GM12878 (cell line): ENCODE measurements around the gene ZNF311. TPM values are rescaled to one million over a fixed set of nuclear protein-coding genes. Genes with fewer than 3 reads are reported as not detected.

Source experiments
- ATAC-seq: fragments of 200-7000 bp; cut with Tn5 transposase; 3 replicates; pipeline ENCODE4 v1.9.1; 2020; ENCODE audit warnings: mild to moderate bottlenecking, moderate library complexity
- BruUV-seq: library from RNA; stranded (reverse); fragments of 400-500 nt; replicated peaks from 2 replicates; lab custom pipeline; 2021; lab: Mats Ljungman, UMichigan
- CTCF ChIA-PET: fragments of 300-600 bp; sonication (Branson Sonifier 250); formaldehyde crosslinking; extraction: SDS; loops from one replicate; lab custom pipeline; 2021; ENCODE audit warnings: inconsistent platforms; lab: Yijun Ruan, JAX
- POLR2A ChIA-PET: fragments of 350-600 bp; formaldehyde crosslinking; extraction: SDS; loops from one replicate; lab custom pipeline; 2021; ENCODE audit warnings: inconsistent platforms; lab: Charles Lee
- RAD21 ChIA-PET: fragments of 300-600 bp; sonication (Branson Sonifier 250); formaldehyde crosslinking; loops from one replicate; lab custom pipeline; 2023; ENCODE audit warnings: antibody characterized with exemption; ENCODE audit not compliant: unreplicated experiment; lab: Charles Lee
- SMC1A ChIA-PET: fragments of 300-600 bp; sonication (Branson Sonifier 250); formaldehyde crosslinking; loops from one replicate; lab custom pipeline; 2023; ENCODE audit not compliant: unreplicated experiment, uncharacterized antibody; lab: Charles Lee
- DNase-seq: peaks from one replicate; pipeline ENCODE4 v3.0.0-alpha.2; 2011; ENCODE audit warnings: low read depth, low spot score
- FAIRE-seq: peaks from 3 replicates; lab custom pipeline; 2011; peaks lifted over from hg19 to GRCh38; lab: Jason Lieb, UNC
- H2AFZ ChIP-seq: 2 replicates; pipeline ENCODE4 v1.6.0; 2011; ENCODE audit warnings: low read depth, low read length, control low read depth; ENCODE audit not compliant: control insufficient read depth
- H3K27ac ChIP-seq: 2 replicates; pipeline ENCODE4 v1.5.1; 2011; ENCODE audit warnings: control low read depth; ENCODE audit not compliant: control insufficient read depth, insufficient read depth
- H3K27me3 ChIP-seq, 2 experiments: replicated peaks in 1 of 2; 2 replicates each; pipeline versions ENCODE4 v1.6.0 to v1.6.1; 2011; ENCODE audit warnings: low read length in 1 of 2; ENCODE audit not compliant: control insufficient read depth in 2 of 2, insufficient read depth in 2 of 2
- H3K36me3 ChIP-seq, 2 experiments: 2 replicates each; pipeline ENCODE4 v1.5.1; 2011; ENCODE audit warnings: low read length in 1 of 2; ENCODE audit not compliant: control insufficient read depth in 2 of 2, insufficient read depth in 2 of 2
- H3K4me1 ChIP-seq: 2 replicates; pipeline ENCODE4 v1.6.1; 2011; ENCODE audit warnings: mild to moderate bottlenecking, low read length, moderate library complexity, mixed read lengths; ENCODE audit not compliant: control insufficient read depth, insufficient read depth
- H3K4me2 ChIP-seq: 2 replicates; pipeline ENCODE4 v1.6.0; 2011; ENCODE audit warnings: control low read depth; ENCODE audit not compliant: control insufficient read depth, insufficient read depth
- H3K4me3 ChIP-seq: fragments of 200-600 bp; sonication (generic); 2 replicates; pipeline ENCODE4 v1.5.1; 2016
- H3K79me2 ChIP-seq: 2 replicates; pipeline ENCODE4 v1.6.0; 2011; ENCODE audit warnings: low read length; ENCODE audit not compliant: control insufficient read depth, insufficient read depth
- H3K9ac ChIP-seq: 2 replicates; pipeline ENCODE4 v1.8.0; 2011; ENCODE audit warnings: low read length, control low read depth, mixed read lengths; ENCODE audit not compliant: control insufficient read depth, insufficient read depth
- H3K9me3 ChIP-seq: replicated peaks from 3 replicates; pipeline ENCODE4 v1.5.1; 2011; ENCODE audit warnings: mild to moderate bottlenecking, low read length; ENCODE audit not compliant: control insufficient read depth, insufficient read depth
- H4K20me1 ChIP-seq: 2 replicates; pipeline ENCODE4 v1.6.0; 2011; ENCODE audit not compliant: control insufficient read depth, insufficient read depth
- ASH2L ChIP-seq: fragments of 300-600, 200-600 bp; sonication (generic); IDR thresholded peaks from 2 replicates; pipeline ENCODE4 v1.6.1; 2017; ENCODE audit warnings: low read depth, mild to moderate bottlenecking, borderline replicate concordance
- BMI1 ChIP-seq: fragments of 450-650 bp; IDR thresholded peaks from 2 replicates; pipeline ENCODE4 v1.6.1; 2016; ENCODE audit warnings: mild to moderate bottlenecking, moderate library complexity, borderline replicate concordance
- CHD2 ChIP-seq: IDR thresholded peaks from 2 replicates; pipeline ENCODE4 v1.6.1; 2011; ENCODE audit warnings: low read depth, low read length, improper control_type of control experiment, borderline replicate concordance
- FOXM1 ChIP-seq: IDR thresholded peaks from 2 replicates; pipeline ENCODE4 v1.6.1; 2012; ENCODE audit warnings: low read depth, mild to moderate bottlenecking, inconsistent platforms, low read length, moderate library complexity
- KAT2A ChIP-seq: conservative IDR thresholded peaks from 2 replicates; pipeline ENCODE4 v1.6.1; 2011; ENCODE audit warnings: low read depth, low read length; ENCODE audit not compliant: control insufficient read depth
- KLF5 ChIP-seq: fragments of 450-650 bp; IDR thresholded peaks from 2 replicates; pipeline ENCODE4 v1.6.1; 2014; ENCODE audit warnings: mild to moderate bottlenecking; ENCODE audit not compliant: partially characterized antibody
- RUNX3 ChIP-seq: IDR thresholded peaks from 2 replicates; pipeline ENCODE4 v1.6.1; 2012; ENCODE audit warnings: low read length, inconsistent platforms
- SKIL ChIP-seq: fragments of 450-650 bp; IDR thresholded peaks from 2 replicates; pipeline ENCODE4 v1.6.1; 2017; ENCODE audit warnings: mild to moderate bottlenecking, low read depth, inconsistent platforms; ENCODE audit not compliant: poor library complexity, severe bottlenecking
- SUZ12 ChIP-seq: fragments of 200-600 bp; sonication (generic); IDR thresholded peaks from one replicate; pipeline ENCODE4 v1.6.1; 2018; ENCODE audit warnings: antibody characterized with exemption, mild to moderate bottlenecking; ENCODE audit not compliant: unreplicated experiment
- WRNIP1 ChIP-seq: IDR thresholded peaks from 2 replicates; pipeline ENCODE4 v1.6.1; 2011; ENCODE audit warnings: low read depth, low read length, improper control_type of control experiment, borderline replicate concordance
- ZSCAN29 ChIP-seq: fragments of 450-650 bp; IDR thresholded peaks from 2 replicates; pipeline ENCODE4 v1.6.1; 2017; ENCODE audit warnings: mild to moderate bottlenecking, moderate library complexity
- WGBS: methylation state at CpG from one replicate; pipeline ENCODE4 v1.1.6; 2016; ENCODE audit warnings: low lambda C conversion rate; ENCODE audit not compliant: insufficient replicate concordance, insufficient coverage; ENCODE audit errors: missing lambda C conversion rate; 5-methylcytosine and 5-hydroxymethylcytosine counted together
- in situ Hi-C: fragments of 300-500 bp; cut with MboI; formaldehyde crosslinking; loops from 9 replicates; pipeline ENCODE4 v1.14.3; 2018; ENCODE audit warnings: mixed read lengths
- intact Hi-C: fragments of 100-400 bp; cut with micrococcal nuclease; formaldehyde crosslinking; loops from one replicate; pipeline ENCODE4 v1.14.2; 2022; ENCODE audit not compliant: unreplicated experiment
- polyA plus RNA-seq, 11 experiments: library from polyadenylated mRNA; depleted of rRNA in 4 of 11; unstranded in 6 of 11; stranded (reverse) in 5 of 11; fragments of >200 nt; fragmentation: Nextera tagmentation in 4 of 11; fragmentation: Illumina TruSeq in 1 of 11; extraction: Ambion mirVana in 4 of 11; extraction: Trizol in 1 of 11; gene quantifications; 1 replicate in 1 of 11; 2 replicates in 10 of 11; pipeline versions ENCODE4 v1.2.1 to v1.2.3, GENCODE V29; 2011 to 2016; ENCODE audit warnings: inconsistent platforms in 2 of 11, missing spikeins in 2 of 11, low read depth in 1 of 11
- total RNA-seq, 4 experiments: library from RNA; depleted of rRNA in 3 of 4; stranded (reverse); fragments of >200 nt in 3 of 4; fragmentation: Illumina TruSeq in 1 of 4; extraction: Trizol in 1 of 4; gene quantifications; 2 replicates each; pipeline versions ENCODE4 v1.2.1 to v1.2.3, GENCODE V29; 2013 to 2021
- TF ChIP-seq, protein P1 (sequence below): fragments of 450-650 bp; formaldehyde crosslinking; IDR thresholded peaks from 2 replicates; pipeline ENCODE4 v1.4.0; 2022; ENCODE audit warnings: mild to moderate bottlenecking, moderate library complexity
- TF ChIP-seq, protein P2 (sequence below): fragments of 150-350 bp; IDR thresholded peaks from 2 replicates; pipeline ENCODE4 v1.6.1; 2014; ENCODE audit warnings: mild to moderate bottlenecking, low read depth, low read length

ZNF311 gene
- total and polyA plus RNA-seq, 10 of the 15 experiments (the other 5 are each of a cell fraction or from before 2014, with no cell fraction given): 0.07 TPM; not detected in 9

DNA sequence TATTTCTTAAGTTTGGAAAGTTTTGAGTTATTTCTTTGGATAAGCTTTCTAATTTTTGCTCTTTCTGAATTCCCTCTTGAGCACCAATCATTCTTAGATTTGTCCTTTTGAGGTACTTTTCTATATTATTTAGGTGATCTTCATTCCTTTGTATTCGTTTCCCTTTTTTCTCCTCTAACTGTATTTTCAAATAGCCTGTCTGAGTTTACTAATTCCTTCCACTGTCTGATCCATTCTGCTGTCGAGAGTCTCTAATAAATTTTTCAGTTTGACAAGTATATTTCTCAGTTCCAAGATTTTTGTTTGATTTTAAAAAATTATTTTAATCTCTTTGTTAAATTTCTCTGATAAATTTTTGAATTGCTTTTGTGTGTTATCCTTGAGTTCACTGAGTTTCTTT is 16.3 kb upstream of the ZNF311 start (continued):
- TF ChIP-seq, protein P1, sequence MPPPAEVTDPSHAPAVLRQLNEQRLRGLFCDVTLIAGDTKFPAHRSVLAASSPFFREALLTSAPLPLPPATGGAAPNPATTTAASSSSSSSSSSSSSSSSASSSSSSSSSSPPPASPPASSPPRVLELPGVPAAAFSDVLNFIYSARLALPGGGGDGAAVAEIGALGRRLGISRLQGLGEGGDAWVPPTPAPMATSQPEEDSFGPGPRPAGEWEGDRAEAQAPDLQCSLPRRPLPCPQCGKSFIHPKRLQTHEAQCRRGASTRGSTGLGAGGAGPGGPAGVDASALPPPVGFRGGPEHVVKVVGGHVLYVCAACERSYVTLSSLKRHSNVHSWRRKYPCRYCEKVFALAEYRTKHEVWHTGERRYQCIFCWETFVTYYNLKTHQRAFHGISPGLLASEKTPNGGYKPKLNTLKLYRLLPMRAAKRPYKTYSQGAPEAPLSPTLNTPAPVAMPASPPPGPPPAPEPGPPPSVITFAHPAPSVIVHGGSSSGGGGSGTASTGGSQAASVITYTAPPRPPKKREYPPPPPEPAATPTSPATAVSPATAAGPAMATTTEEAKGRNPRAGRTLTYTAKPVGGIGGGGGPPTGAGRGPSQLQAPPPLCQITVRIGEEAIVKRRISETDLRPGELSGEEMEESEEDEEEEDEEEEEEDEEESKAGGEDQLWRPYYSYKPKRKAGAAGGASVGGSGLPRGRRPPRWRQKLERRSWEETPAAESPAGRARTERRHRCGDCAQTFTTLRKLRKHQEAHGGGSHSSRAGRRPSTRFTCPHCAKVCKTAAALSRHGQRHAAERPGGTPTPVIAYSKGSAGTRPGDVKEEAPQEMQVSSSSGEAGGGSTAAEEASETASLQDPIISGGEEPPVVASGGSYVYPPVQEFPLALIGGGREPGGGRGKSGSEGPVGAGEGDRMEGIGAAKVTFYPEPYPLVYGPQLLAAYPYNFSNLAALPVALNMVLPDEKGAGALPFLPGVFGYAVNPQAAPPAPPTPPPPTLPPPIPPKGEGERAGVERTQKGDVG (CRISPR knock-in tag): no peak
- no peak for TF ChIP-seq WRNIP1

DNA sequence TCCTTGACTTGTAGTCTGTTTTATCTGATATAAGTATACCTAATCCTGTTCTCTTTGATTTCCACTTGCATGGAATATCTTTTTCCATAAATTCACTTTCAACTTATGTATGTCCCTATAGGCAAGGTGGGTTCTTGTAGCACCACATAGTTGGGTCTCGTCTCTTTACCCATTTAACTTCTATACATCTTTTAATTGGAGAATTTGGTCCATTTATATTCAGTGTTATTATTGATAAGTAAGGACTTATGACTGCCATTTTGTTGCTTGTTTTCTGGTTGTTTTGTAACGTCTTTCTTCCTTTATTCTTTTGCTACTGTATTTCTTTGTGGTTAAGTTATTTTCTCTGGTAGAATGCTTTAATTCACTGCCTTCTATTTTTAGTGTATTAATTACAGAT is 14.5 kb upstream of the ZNF311 start:
- no peak overlapping the region for H3K4me3 ChIP-seq
- FAIRE-seq (no peak), ATAC-seq (no peak), DNase-seq (no peak)
- no peak overlapping the region for H2AFZ ChIP-seq
- H3K9me3 ChIP-seq: no peaks in the 10 kb centered on the region; the same call in 2 of the 3 replicates
- POLR2A ChIA-PET: no interaction called here
- no peaks in the 10 kb centered on the region for H3K4me1 ChIP-seq
- H4K20me1 ChIP-seq: no peaks in the 10 kb centered on the region
- CTCF ChIA-PET: interaction anchor here (2.8 to 4.4 kb wide), 2 partner anchors 18 to 182 kb away, joined by 7 to 31 read pairs; no protein-coding TSS in a partner anchor
- WGBS: 12% methylated on average over 2 of the region's 2 CpGs
- BruUV-seq: no TSS peak
- no peaks in the 10 kb centered on the region for H3K79me2 ChIP-seq
- in situ Hi-C loops: loop anchor here (5.0 kb wide), 2 partner anchors 182 to 332 kb away; no protein-coding TSS in a partner anchor
- no peak for TF ChIP-seq RUNX3
- TF ChIP-seq KLF5: no peak
- TF ChIP-seq KAT2A: no peak
- TF ChIP-seq, protein P2, sequence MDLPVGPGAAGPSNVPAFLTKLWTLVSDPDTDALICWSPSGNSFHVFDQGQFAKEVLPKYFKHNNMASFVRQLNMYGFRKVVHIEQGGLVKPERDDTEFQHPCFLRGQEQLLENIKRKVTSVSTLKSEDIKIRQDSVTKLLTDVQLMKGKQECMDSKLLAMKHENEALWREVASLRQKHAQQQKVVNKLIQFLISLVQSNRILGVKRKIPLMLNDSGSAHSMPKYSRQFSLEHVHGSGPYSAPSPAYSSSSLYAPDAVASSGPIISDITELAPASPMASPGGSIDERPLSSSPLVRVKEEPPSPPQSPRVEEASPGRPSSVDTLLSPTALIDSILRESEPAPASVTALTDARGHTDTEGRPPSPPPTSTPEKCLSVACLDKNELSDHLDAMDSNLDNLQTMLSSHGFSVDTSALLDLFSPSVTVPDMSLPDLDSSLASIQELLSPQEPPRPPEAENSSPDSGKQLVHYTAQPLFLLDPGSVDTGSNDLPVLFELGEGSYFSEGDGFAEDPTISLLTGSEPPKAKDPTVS: no peak
- no peak for TF ChIP-seq CHD2
- no peak for TF ChIP-seq SUZ12
- TF ChIP-seq ZSCAN29: no peak
- TF ChIP-seq SKIL: no peak
- no peak for TF ChIP-seq FOXM1
- TF ChIP-seq BMI1: no peak
- no peak for TF ChIP-seq ASH2L
- no peaks in the 10 kb centered on the region for H3K36me3 ChIP-seq
- RAD21 ChIA-PET: interaction anchor here (0.7 kb wide), 1 partner anchor 182 kb away, joined by 3 read pairs; no protein-coding TSS in a partner anchor
- SMC1A ChIA-PET: interaction anchor here (2.5 kb wide), 1 partner anchor 182 kb away, joined by 14 read pairs; no protein-coding TSS in a partner anchor
- no peaks in the 10 kb centered on the region; a peak in 2 of 4 replicates for H3K27me3 ChIP-seq
- H3K9ac ChIP-seq: no peak overlapping the region
- H3K4me2 ChIP-seq: no peak overlapping the region
- intact Hi-C loops: loop anchor here (5.0 kb wide), 1 partner anchor 568 kb away; the partner anchor contains the start of gene OR2H2
- H3K27ac ChIP-seq: no peak overlapping the region
